Non-pigmented ciliary epithelial cell (primary cell): ENCODE data around the gene SLC26A3.

Experiments used
- DNase-seq: peaks from one replicate; pipeline ENCODE4 v3.0.0-alpha.2; 2010; ENCODE audit warnings: low read depth

The SLC26A3 gene

GRCh38 chr7:107744345-107744750, 58.7 kb downstream of the SLC26A3 start:
- DNase-seq: no peak

GRCh38 chr7:107743567-107744344, 59.3 kb downstream of the SLC26A3 start, which contains the start of gene CBLL1:
CBLL1 (plus strand) TSS chr7:107744142; CDS start chr7:107744164, 22 bp downstream.
- DNase-seq: peak; percentile 76

GRCh38 chr7:107742678-107743566, 60.1 kb downstream of the SLC26A3 start:
- no peak for DNase-seq

GRCh38 chr7:107728276-107728675, 74.7 kb downstream of the SLC26A3 start:
- no peak for DNase-seq

GRCh38 chr7:107726356-107727130, 76.5 kb downstream of the SLC26A3 start:
- DNase-seq: no peak

- DNase-seq: no peak
Measured at GRCh38 chr7:107725138-107725740, 77.8 kb downstream of the SLC26A3 start.

GRCh38 chr7:107723255-107723654, 79.8 kb downstream of the SLC26A3 start:
- DNase-seq: no peak

- DNase-seq: no peak
Measured at GRCh38 chr7:107721286-107721685, 81.7 kb downstream of the SLC26A3 start.

- DNase-seq: no peak
Measured at GRCh38 chr7:107718456-107719193, 84.4 kb downstream of the SLC26A3 start.

- no peak for DNase-seq
Measured at GRCh38 chr7:107715531-107715930, 87.5 kb downstream of the SLC26A3 start.
